Measurements from ENCODE around the gene CENPP. TPM values are rescaled to one million over a fixed set of nuclear protein-coding genes. Genes with fewer than 3 reads are reported as not detected.

The CENPP gene
- total and polyA plus RNA-seq, 8 donors = 0.46 to 2.7 (median 1.9) TPM

DNA sequence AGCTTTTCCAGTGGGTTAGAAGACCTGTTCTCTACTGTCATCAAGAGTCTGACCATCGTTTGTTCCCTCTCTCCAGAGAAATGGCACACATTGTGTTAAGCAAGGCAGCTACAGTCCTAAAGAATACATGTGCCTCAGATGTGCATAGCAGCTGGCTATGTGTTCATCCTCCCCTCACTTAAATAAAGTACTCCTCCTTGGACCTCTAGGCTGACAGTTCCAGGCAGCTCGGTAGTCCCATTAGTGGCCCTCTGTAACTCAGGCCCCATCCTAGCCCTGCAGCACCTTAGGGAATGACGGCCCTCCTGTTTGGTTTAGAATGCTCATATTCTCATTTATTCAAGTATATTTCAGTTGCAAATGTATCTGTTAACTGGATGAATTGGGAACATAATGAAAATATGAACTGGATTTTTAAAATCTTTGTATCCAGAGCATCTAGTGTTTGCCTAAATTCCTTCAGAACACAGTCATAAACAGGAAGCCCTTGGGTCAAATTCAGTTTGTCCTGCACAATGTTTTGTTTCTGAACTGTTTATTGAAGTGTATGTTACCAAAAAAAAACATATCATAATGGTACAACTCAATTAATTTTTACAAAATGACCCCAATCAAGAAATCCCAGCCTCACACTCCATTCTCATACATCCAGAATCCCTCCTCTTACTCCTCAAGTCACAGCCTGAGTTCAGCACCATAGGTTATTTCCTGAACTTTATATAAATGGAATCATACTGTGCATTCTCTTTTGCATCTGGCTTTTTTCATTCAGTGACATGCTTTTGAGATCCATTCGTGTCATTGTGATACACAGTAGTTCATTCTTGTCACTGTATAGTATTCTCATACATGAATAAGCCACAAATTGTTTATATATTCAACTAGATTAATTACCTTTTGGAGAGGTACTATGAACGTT, 158.1 kb downstream of the CENPP start:
- no peak for DNase-seq
- no peak for ATAC-seq
- Histone ChIP-seq H3K4me1 (peaks cover 0 to 4% (median 0%) of the 10 kb centered on the region in 3 donors), H3K4me3 (no peak overlapping the region), H3K27ac (no peak overlapping the region), H3K36me3 (no peaks in the 10 kb centered on the region), H3K27me3 (no peaks in the 10 kb centered on the region), H3K9me3 (no peaks in the 10 kb centered on the region)
- TF ChIP-seq, protein P1, sequence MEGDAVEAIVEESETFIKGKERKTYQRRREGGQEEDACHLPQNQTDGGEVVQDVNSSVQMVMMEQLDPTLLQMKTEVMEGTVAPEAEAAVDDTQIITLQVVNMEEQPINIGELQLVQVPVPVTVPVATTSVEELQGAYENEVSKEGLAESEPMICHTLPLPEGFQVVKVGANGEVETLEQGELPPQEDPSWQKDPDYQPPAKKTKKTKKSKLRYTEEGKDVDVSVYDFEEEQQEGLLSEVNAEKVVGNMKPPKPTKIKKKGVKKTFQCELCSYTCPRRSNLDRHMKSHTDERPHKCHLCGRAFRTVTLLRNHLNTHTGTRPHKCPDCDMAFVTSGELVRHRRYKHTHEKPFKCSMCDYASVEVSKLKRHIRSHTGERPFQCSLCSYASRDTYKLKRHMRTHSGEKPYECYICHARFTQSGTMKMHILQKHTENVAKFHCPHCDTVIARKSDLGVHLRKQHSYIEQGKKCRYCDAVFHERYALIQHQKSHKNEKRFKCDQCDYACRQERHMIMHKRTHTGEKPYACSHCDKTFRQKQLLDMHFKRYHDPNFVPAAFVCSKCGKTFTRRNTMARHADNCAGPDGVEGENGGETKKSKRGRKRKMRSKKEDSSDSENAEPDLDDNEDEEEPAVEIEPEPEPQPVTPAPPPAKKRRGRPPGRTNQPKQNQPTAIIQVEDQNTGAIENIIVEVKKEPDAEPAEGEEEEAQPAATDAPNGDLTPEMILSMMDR (IDR thresholded peaks at IDR 0.05) = no peak
- FAIRE-seq = no peak
- intact Hi-C loops (cut with DNase I) = no loop called here
- 80 to 88% methylated on average over 5 of the region's 5 CpGs for WGBS, 2 donors

DNA sequence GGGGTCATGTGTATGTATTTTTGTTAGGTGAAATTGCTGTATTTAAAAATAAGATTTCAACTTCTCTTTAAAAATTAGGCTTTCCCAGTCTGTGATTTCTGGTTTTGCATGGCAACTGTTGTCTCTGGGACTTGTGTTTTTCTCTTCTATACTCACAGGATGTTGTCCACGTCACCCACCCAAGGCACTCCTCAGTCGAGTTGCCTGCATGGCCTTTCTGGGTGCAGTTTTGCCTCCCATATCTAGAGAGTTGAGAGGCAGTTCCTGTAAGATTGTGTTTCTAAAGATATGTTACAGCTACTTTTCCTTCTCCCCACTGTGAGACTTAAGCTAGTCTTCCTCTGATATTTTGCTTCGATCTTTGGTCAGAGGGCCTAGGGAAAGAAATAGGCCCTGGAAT, 158.8 kb downstream of the CENPP start:
- peaks cover 0 to 4% (median 0%) of the 10 kb centered on the region in 3 donors for H3K4me1 ChIP-seq
- H3K9me3 ChIP-seq = no peaks in the 10 kb centered on the region
- intact Hi-C loops (cut with DNase I) = no loop called here
- DNase-seq = no peak
- WGBS, 2 donors = 89 to 92% methylated on average over 3 of the region's 3 CpGs
- no peak overlapping the region for H3K27ac ChIP-seq
- no peak overlapping the region for H3K4me3 ChIP-seq
- no peaks in the 10 kb centered on the region for H3K27me3 ChIP-seq
- ATAC-seq = no peak
- TF ChIP-seq, protein P1 (IDR thresholded peaks at IDR 0.05) = no peak
- FAIRE-seq = no peak
- H3K36me3 ChIP-seq = no peaks in the 10 kb centered on the region

DNA sequence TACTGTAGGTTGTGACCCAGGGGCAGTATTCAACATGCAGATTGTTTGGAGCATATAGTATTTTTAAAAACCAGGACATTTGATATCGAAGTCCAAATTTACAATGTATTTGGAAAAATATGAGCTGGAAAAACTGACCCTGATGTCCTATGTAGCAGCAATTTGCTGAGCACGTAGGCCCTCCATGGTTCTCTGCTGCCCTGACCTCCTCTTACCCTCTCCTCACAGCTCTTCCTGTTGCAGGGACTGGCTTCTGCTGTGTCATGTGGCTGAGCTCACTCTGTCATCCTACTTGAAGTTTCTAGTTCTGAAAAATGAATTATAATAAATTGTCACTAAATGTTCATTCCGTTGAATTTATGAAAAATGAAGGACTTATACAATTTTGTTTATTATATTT, 160.6 kb downstream of the CENPP start:
- H3K27me3 ChIP-seq = no peaks in the 10 kb centered on the region
- DNase-seq = no peak
- no peak overlapping the region for H3K4me3 ChIP-seq
- no peaks in the 10 kb centered on the region for H3K9me3 ChIP-seq
- intact Hi-C loops (cut with DNase I) = no loop called here
- TF ChIP-seq, protein P1 (IDR thresholded peaks at IDR 0.05) = no peak
- WGBS, 2 donors = 86 to 94% methylated on average over 3 of the region's 3 CpGs
- H3K27ac ChIP-seq = no peak overlapping the region
- H3K4me1 ChIP-seq = no peaks in the 10 kb centered on the region
- ATAC-seq = no peak
- no peak for FAIRE-seq
- H3K36me3 ChIP-seq = no peaks in the 10 kb centered on the region

DNA sequence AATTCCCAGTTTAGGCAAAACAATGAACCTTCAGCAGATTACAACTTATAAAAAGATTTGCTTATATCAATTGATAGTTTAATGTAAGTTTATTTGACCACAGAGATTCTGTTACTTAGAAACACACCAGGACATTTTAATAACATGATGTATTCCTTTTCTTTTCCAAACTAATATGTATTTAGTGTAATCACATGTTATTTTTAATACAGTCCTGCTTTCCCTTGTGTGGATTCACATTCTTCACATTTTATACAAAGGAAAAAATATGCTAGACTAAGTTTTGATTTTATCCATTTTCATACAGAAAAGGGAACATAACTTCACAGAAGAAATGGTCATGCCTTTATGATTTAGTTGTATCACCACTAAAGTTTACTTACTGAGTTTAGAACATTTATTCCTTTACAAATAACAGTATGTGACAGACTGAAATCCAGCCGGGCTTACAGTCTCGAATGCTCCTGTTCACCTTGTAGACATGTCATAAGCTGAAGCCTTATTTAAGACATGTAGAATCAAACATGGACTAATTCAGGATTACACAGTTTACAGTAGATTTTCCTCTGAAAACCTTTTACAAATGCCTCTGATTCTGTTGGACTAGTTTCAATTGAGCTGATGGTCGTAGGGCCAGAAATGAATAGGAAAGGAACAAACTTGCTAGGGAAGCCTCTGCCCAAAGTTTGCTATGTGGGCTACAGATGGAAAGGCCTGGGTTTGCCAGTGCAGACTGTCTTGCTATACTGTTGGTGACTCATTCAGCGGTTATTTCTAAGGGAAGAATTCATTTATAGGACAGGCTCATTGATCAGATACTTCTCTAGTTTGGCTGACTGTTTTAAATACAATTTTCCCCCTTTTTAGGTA, 163.2 kb downstream of the CENPP start:
- ATAC-seq (no peak), DNase-seq (no peak), FAIRE-seq (peak; percentile 37)
- H3K27me3 ChIP-seq = no peaks in the 10 kb centered on the region
- TF ChIP-seq, protein P1 (IDR thresholded peaks at IDR 0.05) = no peak
- intact Hi-C loops (cut with DNase I) = no loop called here
- no peak overlapping the region for H3K27ac ChIP-seq
- no peak overlapping the region for H3K4me3 ChIP-seq
- no peaks in the 10 kb centered on the region for H3K36me3 ChIP-seq
- 82 to 87% methylated on average over 4 of the region's 4 CpGs for WGBS, 2 donors
- H3K9me3 ChIP-seq = no peaks in the 10 kb centered on the region
- no peaks in the 10 kb centered on the region for H3K4me1 ChIP-seq
